ENCODE measurements around the gene EML4.

- TF ChIP-seq CTCF (conservative IDR thresholded peaks at IDR 0.05; ENCODE audit: low read length) (no peak), EZH2phosphoT487 (IDR thresholded peaks at IDR 0.05; ENCODE audit: borderline replicate concordance, low read depth, low read length) (no peak)
Measured at GRCh38 chr2:42286268-42286946, 117.3 kb downstream of the EML4 start.
